NOMO-1 treated with dmso at 0.1 percent for 144 hours (cell line): ENCODE measurements around the gene ARHGEF25.
"Not testable (repeated sequence)": the region's sequence is repeated elsewhere in the genome, so short reads cannot be mapped to it uniquely, and the experiment has no call there.

Experiments
- DNase-seq: peaks from one replicate; lab custom pipeline; 2025; ENCODE audit not compliant: unreplicated experiment; lab: John Stamatoyannopoulos, UW

The ARHGEF25 gene

DNA sequence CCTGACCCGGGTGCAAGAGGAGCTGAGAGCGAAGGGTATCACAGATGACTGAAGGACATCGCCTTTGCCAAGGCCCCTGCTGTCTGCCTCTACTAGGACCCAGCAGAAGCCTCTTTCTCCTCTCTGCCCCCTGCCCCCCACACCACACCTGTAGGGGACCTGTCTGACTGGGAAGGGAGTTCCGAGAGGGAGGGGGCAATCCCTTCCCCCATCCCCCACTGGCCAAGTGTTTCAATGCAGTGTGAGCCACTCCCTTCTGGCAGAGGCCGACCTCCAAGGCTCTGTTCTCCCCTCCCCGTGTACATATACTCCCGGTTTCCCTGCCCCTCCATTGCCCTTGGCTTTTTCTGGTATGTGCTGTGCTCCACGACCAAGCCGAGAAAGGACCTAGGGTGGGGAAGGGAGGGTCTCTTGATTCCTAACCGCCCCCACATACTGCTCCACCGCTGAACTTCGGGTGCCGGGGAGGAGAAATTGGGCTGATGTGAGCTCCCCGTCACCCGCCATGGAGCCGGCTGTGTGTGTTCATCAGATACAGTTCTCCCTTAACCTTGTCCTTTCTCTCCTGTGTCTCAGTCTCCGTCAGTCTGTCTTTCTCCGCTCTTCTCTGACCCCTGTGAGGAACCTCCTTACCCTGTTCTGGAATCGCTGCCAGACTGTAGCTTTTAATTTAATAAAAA, 2.0 kb upstream of the ARHGEF25 start:
- no peak for DNase-seq

DNA sequence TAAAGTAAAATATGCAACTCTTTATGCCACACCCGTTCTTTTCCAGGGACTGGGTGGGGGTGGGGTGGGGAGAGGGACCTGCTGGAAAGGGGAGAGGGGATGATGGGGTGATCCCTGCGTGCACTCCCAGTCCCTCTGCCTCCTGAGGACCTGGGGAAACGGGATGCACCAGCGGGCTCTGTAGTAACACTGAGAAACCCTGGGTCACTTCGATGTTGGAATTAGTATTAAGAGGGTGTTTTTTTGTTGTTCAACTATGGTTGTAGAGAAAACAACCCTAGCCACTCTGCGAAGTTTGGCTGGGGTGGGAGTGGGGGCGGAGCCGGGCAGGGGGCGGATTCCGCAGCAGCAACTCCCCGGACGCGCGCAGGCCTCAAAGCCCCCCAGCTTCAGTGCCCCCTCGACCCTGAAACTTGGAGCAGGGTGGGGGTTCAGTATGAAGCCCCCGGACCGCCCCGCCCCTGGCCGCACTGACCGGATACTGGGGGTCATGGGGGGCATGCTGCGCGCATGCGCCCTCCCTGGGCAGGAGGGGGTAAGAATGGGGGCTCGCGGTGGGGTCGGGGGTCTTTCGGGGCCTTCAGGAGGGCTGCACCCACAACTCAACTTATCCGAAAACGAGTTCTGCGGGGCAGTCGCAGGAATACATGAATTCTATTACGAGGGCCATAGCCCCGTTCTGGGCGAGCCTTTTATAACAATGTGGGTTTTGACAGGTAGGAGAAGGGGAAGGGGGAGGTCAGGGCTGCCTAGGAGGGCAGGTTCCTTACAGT, 1.3 kb upstream of the ARHGEF25 start:
- no peak for DNase-seq

DNA sequence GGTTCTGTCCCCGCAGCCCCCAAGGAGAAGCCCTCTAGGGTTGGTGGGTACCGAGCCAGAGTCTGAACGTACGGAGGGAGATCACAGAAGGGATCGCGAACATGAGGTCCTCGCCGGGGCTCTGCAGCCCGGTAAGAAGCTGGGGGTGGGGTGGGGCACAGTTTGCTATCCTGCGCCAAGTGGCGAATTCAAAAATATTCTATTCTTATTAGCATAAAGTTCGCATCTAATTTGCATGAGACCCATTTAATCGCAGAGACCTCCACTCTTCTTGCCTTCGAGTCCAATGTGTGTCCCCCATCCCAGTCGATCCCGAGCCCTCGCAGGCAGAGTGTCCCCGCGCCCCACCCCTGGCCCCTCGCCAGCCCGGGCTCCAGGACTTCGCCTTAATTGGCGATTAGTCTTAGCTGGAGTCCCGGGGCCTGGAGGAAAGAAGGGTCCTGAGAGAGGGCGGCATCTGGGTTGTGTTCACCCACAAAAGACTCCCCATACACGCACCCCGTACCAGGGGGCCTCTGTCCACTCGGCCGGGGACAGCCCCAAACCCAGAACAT, 604 bp upstream of the ARHGEF25 start:
- DNase-seq = no peak

DNA sequence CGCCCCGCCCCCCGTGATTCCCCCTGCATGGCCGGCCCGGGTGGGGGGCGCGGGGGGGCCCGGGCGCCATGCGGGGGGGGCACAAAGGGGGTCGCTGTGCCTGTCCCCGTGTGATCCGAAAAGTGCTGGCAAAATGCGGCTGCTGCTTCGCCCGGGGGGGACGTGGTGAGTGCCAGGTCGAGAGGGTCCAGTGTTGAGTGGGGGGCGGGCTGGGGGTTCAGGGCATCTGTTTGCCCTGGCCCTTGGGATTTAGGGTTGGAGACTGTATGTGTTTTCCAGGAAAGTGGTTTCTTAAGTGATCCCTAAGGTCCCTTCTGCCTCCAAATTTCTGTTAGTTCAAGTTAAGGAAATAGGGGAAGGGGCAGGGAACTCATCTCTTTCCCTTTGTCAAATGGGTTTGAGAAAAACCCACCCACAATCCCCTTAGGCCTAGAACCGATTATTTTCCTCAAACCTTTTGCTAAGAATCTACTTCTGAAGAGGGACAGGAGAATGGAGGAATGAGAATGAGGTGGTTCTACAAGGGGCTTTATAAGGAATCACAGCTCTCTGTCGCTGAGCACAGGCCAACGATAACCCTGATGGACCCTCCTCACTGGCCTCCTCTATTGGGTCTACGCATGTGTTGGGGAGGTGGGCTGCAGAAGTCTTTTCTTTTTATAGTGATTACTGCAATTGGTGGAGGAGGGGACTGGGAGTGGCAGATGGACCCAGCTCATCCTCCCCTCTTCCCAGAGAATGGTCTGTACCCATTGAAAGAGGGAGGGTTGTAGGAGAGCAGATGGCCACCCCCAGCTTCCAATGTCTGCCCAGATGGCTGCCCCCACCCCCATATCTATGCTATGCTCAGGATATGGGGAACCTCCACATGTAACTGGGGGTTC, 834 bp downstream of the ARHGEF25 start:
- no peak for DNase-seq

DNA sequence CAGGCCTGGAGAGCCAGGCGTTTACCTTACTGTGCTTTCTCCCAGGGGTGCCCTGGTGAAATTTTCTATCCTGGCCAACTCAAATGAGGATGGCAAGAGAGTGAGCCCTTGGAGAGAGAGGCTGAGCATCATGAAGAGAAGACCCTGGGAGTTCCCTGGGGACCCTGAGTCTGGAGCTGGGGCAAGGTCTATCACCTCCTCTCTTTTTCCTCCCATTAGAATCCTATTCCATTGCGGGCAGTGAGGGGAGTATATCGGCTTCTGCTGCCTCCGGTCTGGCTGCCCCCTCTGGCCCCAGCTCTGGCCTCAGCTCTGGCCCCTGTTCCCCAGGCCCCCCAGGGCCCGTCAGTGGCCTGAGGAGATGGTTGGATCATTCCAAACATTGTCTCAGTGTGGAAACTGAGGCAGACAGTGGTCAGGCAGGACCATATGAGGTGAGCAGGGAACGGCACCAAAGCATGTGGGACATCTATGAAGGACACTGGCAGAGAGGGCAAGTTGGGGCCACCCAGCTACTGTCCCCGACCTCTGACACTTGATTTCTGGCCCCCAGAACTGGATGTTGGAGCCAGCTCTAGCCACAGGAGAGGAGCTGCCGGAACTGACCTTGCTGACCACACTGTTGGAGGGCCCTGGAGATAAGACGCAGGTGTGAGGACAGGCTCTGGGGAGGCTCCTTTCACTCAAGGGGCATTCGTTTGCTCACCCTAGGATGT, 1.6 kb downstream of the ARHGEF25 start:
- DNase-seq = no peak

DNA sequence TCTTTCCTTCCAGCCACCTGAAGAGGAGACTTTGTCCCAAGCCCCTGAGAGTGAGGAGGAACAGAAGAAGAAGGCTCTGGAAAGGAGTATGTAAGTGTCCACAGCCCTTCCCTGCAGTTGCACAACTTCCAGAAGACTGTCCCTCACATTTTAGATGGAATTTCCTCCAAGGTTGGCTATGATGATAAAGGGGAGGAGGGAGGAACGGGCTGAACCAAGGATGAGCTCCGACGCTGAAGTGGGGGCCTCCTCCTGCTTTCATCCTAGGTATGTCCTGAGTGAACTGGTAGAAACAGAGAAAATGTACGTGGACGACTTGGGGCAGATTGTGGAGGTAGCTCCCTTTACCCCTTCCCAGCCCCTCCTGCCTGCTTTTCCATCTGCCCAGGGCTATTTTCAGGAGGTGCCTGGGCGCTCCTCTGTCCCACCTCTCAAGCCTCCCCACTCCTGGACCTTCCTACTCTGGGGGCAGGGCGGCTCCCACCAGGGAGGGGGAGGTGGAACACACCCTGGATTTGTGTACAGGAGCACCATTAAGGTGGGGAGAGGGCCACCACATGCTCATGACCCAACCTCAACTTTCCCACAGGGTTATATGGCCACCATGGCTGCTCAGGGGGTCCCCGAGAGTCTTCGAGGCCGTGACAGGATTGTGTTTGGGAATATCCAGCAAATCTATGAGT, 2.3 kb downstream of the ARHGEF25 start:
- DNase-seq = no peak

DNA sequence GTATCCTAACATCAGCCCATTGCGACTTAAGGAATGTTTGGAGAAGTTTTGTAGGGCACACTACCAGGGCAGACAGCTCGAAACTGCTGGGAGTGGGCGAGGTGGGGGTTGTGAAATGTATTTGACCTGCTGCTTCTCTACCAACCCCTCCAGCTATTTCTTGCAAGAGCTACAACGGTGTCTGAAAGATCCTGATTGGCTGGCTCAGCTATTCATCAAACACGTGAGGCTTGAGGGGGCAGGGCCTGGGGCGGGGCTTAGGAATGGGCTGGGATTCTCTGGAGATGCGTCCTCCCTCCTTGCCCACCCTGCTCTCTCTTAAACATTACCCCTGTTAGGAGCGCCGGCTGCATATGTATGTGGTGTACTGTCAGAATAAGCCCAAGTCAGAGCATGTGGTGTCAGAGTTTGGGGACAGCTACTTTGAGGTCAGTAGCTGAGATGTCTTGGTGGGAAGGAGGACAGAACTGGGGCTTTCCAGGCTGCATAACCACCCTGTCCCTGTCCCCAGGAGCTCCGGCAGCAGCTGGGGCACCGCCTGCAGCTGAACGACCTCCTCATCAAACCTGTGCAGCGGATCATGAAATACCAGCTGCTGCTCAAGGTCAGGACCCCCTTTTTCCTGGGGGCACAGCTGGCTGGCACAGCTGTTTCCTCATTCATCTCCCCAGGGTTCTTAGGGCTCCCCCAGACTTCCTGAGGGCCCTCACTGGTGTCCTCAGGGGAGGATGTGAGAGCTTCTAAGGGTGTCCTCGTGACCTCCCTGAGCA, 3.1 kb downstream of the ARHGEF25 start:
- no peak for DNase-seq

DNA sequence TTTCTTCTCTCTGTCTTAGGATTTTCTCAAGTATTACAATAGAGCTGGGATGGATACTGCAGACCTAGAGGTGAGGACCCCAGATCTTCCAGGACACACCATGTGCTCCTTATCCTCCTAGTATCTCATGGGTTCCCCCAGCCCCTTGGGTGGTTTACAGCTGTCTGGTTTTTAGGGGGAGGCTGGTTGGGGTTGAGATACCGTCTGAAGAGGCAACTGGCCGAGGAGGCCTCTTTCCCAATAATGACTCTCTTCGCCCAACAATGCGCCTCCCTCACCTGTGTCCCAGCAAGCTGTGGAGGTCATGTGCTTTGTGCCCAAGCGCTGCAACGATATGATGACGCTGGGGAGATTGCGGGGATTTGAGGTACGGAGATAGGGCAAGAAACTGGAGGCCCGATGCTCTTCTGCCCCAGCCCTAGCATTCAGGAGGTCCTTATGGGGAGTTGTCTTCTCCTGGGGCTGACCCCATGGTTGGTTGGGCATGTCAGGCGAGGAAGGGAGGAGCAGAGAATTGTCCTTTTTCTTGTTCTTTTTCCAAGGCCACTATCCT, 3.8 kb downstream of the ARHGEF25 start:
- DNase-seq = no peak

DNA sequence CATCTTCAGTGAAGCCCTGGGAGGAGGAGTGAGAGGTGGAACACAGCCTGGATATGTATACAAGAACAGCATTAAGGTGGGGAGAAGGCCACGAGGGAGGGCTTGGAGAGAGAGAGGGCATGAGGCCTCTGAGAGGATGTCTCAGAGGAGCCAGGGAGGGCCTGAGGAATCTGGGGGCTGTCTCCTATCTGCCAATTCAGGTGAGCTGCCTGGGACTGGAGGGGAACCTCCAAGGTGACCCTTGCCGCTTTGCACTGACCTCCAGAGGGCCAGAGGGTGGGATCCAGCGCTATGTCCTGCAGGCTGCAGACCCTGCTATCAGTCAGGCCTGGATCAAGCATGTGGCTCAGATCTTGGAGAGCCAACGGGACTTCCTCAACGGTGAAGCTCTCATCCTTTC, 4.4 kb downstream of the ARHGEF25 start:
- no peak for DNase-seq

DNA sequence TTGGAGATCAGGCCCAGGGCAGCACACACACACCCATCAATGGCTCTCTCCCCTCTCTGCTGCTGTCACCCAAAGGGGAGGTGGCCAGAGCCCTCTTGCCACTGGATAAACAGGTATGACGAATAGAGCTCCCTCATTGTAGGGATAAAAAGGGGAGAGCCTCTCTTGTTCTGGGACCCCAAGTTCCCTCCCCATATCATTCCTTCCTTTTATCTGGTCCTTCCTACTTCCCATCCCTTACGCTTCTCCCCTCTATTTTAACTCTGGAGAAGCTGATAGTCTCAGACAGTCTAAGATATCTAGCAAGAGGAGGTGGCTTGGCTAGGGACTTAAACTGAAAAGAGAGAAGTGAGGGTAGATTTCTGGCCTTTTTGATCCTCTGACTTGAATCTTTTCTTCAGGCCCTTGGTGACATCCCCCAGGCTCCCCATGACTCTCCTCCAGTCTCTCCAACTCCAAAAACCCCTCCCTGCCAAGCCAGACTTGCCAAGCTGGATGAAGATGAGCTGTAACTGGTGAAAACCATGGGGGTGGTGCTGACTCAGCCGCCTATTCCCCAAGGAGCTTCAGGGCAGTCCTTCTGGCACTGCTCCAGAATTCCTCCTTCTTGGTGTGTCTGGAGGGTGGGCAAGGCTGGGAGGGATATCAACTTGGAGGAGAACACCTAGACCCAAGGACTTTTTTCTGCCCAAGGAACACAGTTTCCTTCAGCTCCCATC, 5.3 kb downstream of the ARHGEF25 start:
- no peak for DNase-seq

DNA sequence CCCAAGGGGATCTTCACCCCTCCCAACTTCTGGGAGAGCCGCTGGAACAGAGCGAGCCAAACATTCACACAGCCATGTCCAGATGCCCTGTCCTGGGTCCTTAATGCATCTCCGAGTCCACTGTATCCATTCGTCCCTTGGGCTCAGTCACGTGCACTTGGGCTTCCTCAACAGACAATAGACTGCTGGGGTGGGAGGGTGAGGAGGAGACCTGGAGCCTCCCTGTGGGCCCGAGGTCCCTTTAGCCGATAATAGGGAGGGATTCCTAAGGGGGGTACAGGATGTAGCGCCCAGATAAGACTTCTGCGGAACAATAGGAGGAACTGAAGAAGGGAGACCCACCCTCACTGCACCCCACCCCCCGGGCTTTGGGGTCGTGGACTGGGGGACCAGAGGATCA, 6.7 kb downstream of the ARHGEF25 start:
- no peak for DNase-seq

DNA sequence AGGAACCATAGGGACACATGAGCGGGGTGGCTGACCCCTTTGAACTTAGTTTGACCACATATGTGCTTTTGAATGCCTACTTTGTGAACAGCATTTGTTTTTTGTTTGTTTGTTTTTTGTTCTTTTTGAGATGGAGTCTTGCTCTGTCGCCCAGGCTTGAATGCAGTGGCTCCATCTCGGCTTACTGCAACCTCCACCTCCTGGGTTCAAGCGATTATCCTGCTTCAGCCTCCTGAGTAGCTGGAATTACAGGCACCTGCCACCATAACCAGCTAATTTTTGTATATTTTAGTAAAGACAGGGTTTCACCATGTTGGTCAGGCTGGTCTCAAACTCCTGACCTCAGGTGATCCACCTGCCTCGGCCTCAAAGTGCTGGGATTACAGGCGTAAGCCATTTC, 7.2 kb downstream of the ARHGEF25 start:
- not testable (repeated sequence) for DNase-seq

DNA sequence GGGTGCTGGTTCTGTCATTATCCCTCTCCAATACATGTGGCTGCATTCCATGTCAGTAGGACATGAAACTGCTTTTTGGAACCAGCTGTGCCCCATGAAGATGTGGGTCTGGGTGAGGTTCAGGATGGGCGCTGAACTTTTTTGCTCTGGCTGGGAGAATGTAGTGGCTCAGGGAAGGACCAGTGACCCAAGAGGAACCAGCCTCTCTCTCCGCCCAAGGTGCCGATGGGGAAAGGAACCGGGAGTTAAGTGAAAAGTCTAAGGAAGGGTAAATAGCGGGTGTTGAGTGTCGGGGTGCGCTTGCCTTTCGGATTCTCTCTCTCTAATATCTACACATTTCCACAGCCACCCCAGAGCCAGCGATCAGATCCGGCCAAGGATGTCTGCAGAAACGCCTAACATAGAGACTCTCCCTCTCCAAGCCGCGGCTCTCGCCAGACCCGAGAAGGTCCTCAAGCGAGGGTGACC, 7.8 kb downstream of the ARHGEF25 start:
- DNase-seq = no peak

DNA sequence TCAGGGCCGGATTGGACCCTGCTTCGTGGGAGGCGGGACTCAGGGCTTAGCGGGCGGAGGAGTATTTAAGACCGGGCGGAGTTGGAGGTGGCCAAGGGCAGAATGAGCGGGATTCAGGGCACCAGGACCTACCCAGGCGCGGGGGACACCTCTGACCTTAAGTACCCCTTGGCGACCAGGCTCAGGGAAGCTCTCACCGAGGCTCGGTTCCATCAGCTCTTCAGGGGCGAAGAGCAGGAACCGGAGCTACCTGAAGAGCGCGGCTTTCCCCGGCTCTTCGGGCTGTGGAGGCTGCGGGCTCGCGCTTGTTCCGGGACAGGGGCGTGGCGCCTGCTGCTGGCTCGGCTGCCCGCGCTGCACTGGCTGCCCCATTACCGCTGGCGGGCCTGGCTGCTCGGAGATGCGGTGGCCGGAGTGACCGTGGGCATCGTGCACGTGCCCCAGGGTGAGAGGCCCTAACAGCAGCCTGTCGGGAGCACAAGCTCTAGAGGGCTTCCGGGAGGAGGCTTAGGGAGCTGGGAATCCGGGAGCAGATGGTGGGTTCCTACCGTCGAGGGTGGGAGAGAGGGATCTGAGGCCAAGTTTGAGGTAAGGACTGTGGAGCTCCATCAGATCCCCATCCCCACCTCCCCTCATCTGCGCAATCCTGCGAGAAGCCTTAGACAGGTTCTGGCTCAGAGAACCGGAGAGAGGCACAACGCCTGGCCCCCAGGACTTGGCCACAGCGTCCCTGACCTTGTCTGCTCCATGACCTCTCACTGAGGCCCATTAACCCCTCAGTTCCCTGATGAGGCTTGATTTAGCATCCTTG, 8.4 kb downstream of the ARHGEF25 start:
- no peak for DNase-seq

DNA sequence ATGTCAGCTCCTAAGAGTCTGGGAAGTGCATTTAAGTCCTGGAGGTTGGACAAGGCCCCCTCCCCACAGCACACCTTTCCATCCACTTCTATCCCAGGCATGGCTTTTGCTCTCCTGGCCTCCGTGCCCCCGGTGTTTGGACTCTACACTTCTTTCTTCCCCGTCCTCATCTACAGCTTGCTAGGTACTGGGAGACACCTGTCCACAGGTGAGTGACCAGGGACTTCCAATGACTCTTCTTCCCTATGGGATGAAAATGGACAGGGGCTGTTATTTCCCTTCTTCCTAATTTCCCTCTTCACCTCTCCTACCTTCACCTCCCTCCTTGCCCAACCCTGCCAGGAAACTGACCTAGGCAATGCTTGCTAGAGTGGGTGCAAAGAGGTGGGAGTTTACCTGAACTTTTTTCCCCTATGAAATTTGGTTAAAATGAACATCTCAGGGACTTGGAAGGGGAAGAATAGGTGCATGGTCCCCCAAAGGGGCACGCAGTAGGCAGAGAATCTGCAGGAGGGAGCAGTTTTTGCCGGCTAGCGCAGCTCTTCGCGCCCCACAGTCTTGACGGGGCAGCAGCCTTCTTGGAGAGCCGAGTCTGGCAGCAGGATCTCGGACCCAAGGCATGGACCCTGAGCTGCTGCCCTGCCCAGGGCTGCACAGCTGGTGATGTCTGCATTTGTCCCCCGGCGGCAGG, 9.2 kb downstream of the ARHGEF25 start:
- DNase-seq = no peak

DNA sequence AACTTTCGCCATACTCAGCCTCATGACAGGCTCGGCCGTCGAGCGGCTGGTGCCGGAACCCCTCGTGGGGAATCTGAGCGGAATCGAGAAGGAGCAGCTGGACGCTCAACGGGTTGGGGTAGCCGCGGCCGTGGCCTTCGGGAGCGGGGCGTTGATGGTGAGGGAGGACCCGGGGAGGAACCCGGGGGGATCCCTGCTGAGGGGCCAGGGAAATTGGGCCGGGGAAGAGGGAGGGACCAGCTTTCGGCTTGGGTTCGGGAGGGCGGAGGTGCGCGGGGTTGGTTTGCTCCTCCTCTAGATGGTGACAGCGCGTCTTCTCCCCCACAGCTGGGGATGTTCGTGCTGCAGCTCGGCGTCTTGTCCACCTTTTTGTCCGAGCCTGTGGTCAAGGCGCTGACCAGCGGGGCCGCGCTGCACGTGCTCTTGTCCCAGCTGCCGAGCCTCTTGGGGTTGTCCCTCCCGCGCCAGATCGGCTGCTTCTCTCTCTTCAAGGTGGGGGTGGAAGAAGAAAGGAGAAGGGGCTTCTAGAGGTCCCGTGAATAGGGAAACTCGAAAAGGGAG, 9.8 kb downstream of the ARHGEF25 start:
- no peak for DNase-seq
